Body of pancreas (tissue), 4 donors: ENCODE measurements around the gene FAM20C. TPM values are rescaled to one million over a fixed set of nuclear protein-coding genes. Genes with fewer than 3 reads are reported as not detected.
"Not testable (repeated sequence)": the region's sequence is repeated elsewhere in the genome, so short reads cannot be mapped to it uniquely, and the experiment has no call there.

ENCODE experiments used
- ATAC-seq: fragments of 150-250 bp; one replicate; pipeline ENCODE4 v1.9.1; 2016
- DNase-seq, 4 donors: peaks; one replicate each; pipeline ENCODE4 v3.0.0-alpha.2; 2019
- H3K27ac ChIP-seq, 4 donors: fragments of 200-600 bp; sonication (generic); 1 replicate in 3 of 4; 2 replicates in 1 of 4; pipeline versions ENCODE4 v1.5.1 to v1.6.1; 2016 to 2019; ENCODE audit warnings: mild to moderate bottlenecking in 1 of 4, mixed read lengths in 1 of 4, moderate library complexity in 1 of 4
- H3K27me3 ChIP-seq, 2 donors: fragments of 200-600 bp; sonication (generic); one replicate each; pipeline ENCODE4 v1.6.0; 2016; ENCODE audit warnings: mild to moderate bottlenecking in 1 of 2
- H3K36me3 ChIP-seq, 2 donors: fragments of 200-600 bp; sonication (generic); replicated peaks in 1 of 2; 2 replicates each; pipeline ENCODE4 v1.5.1; 2016; ENCODE audit warnings: low read depth in 2 of 2; ENCODE audit not compliant: insufficient read depth in 1 of 2
- H3K4me1 ChIP-seq: fragments of 200-600 bp; sonication (generic); one replicate; pipeline ENCODE4 v1.6.0; 2016
- H3K4me3 ChIP-seq, 2 donors: fragments of 200-600 bp; sonication (generic); 1 replicate in 1 of 2; 2 replicates in 1 of 2; pipeline ENCODE4 v1.5.1; 2016 to 2019
- H3K9me3 ChIP-seq, 3 donors: fragments of 200-600 bp; sonication (generic); 1 replicate in 2 of 3; 2 replicates in 1 of 3; pipeline ENCODE4 v1.5.1; 2016
- POLR2A ChIP-seq, 3 donors: fragments of 450-650 bp; IDR thresholded peaks; one replicate each; pipeline ENCODE4 v1.6.1; 2016; ENCODE audit warnings: antibody characterized with exemption in 3 of 3, mild to moderate bottlenecking in 2 of 3
- WGBS, 2 donors: methylation state at CpG; one replicate each; pipeline ENCODE4 v1.1.5; 2017; 5-methylcytosine and 5-hydroxymethylcytosine counted together
- intact Hi-C: fragments of 100-400 bp; cut with DNase I; formaldehyde crosslinking; loops from one replicate; pipeline ENCODE4 v1.15.1; 2023
- total RNA-seq, 2 donors: library from RNA; depleted of rRNA; stranded (reverse); fragments of >200 nt; gene quantifications; one replicate each; pipeline ENCODE4 v1.1.0, GENCODE V29; 2016
- TF ChIP-seq, protein P1 (sequence below), 7 experiments: fragments of 450-650 bp in 4 of 7; fragments of 200-600 bp in 3 of 7; sonication (generic) in 3 of 7; IDR thresholded peaks; one replicate each; pipeline ENCODE4 v1.5.1; 2016 to 2019; ENCODE audit warnings: antibody characterized with exemption in 7 of 7

FAM20C gene
- total RNA-seq, 2 donors from 2014 or later: 12.7 to 26.0 TPM

GRCh38 chr7:295155-296154 is 103.1 kb downstream of the FAM20C start:
- H3K4me1 ChIP-seq: peaks cover 5% of the 10 kb centered on the region
- intact Hi-C loops: loop anchor here (10.0 kb wide), 1 partner anchor 59 kb away; no protein-coding TSS in a partner anchor
- DNase-seq (no peak), ATAC-seq (no peak)
- H3K27ac ChIP-seq: no peak overlapping the region
- 78 to 80% methylated on average over 9 to 27 of the region's 27 CpGs for WGBS, 2 donors
- H3K27me3 ChIP-seq: peaks cover 0 to 18% of the 10 kb centered on the region in 2 donors
- TF ChIP-seq, protein P1, sequence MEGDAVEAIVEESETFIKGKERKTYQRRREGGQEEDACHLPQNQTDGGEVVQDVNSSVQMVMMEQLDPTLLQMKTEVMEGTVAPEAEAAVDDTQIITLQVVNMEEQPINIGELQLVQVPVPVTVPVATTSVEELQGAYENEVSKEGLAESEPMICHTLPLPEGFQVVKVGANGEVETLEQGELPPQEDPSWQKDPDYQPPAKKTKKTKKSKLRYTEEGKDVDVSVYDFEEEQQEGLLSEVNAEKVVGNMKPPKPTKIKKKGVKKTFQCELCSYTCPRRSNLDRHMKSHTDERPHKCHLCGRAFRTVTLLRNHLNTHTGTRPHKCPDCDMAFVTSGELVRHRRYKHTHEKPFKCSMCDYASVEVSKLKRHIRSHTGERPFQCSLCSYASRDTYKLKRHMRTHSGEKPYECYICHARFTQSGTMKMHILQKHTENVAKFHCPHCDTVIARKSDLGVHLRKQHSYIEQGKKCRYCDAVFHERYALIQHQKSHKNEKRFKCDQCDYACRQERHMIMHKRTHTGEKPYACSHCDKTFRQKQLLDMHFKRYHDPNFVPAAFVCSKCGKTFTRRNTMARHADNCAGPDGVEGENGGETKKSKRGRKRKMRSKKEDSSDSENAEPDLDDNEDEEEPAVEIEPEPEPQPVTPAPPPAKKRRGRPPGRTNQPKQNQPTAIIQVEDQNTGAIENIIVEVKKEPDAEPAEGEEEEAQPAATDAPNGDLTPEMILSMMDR (IDR thresholded peaks at IDR 0.05): no peak
- no peak for TF ChIP-seq POLR2A (IDR thresholded peaks at IDR 0.05)
- H3K9me3 ChIP-seq: no peaks in the 10 kb centered on the region
- no peaks in the 10 kb centered on the region for H3K36me3 ChIP-seq
- no peak overlapping the region for H3K4me3 ChIP-seq

DNA sequence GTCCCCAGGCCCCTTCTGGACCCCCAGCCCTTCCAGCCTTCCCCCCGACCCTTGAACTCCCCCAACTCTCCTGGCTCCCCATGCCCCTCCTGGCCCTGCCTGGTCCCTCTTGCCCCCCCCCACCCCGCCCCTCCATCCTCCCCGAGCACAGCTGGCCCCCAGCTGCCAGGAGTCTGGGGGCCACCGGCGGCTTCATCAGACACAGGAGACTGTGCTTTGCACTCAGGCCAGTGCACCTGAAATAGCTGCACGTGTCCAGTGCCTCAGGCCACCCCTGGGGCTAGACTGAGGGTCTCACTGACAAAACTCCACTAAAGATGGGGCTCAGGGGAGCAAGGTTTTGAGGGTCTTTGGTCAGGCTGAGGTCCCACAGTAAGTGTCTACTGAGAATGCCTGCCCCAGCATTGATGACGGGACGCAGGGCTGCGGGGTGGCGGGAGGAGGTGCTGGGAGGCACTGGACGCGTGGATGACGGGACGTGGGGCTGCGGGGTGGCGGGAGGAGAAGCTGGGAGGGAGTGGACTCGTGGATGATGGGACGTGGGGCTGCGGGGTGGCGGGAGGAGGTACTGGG is 104.1 kb downstream of the FAM20C start:
- Histone ChIP-seq H3K4me3 (no peak overlapping the region), H3K4me1 (no peaks in the 10 kb centered on the region), H3K36me3 (no peaks in the 10 kb centered on the region), H3K27ac (no peak overlapping the region), H3K27me3 (peaks cover 0 to 15% of the 10 kb centered on the region in 2 donors), H3K9me3 (no peaks in the 10 kb centered on the region)
- WGBS, 2 donors: 66 to 76% methylated on average over 15 to 17 of the region's 20 CpGs
- intact Hi-C loops: loop anchor here (10.0 kb wide), 1 partner anchor 58 kb away; no protein-coding TSS in a partner anchor
- ATAC-seq (no peak), DNase-seq (no peak)
- TF ChIP-seq POLR2A (IDR thresholded peaks at IDR 0.05): no peak
- TF ChIP-seq, protein P1 (IDR thresholded peaks at IDR 0.05): no peak

DNA sequence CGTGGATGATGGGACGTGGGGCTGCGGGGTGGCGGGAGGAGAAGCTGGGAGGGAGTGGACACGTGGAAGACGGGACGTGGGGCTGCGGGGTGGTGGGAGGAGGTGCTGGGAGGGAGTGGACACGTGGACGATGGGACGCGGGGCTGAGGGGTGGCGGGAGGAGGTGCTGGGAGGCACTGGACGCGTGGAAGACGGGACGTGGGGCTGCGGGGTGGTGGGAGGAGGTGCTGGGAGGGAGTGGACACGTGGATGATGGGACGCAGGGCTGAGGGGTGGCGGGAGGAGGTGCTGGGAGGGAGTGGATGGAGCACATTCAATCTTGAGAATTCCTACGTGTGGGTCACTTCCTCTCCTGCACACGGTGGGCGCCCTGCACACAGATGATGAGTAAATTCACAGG is 104.8 kb downstream of the FAM20C start:
- not testable (repeated sequence) for H3K36me3 ChIP-seq, H3K4me1 ChIP-seq, ATAC-seq, H3K27ac ChIP-seq, H3K4me3 ChIP-seq, DNase-seq, H3K9me3 ChIP-seq
- intact Hi-C loops: loop anchor here (10.0 kb wide), 1 partner anchor 58 kb away; no protein-coding TSS in a partner anchor
- H3K27me3 ChIP-seq: peaks cover 0 to 10% of the 10 kb centered on the region in 2 donors
- 57 to 81% methylated on average over 12 to 22 of the region's 24 CpGs for WGBS, 2 donors

GRCh38 chr7:297611-298374 is 105.4 kb downstream of the FAM20C start:
- DNase-seq (no peak), ATAC-seq (no peak)
- H3K36me3 ChIP-seq: no peaks in the 10 kb centered on the region
- intact Hi-C loops: loop anchor here (10.0 kb wide), 1 partner anchor 57 kb away; no protein-coding TSS in a partner anchor
- no peaks in the 10 kb centered on the region for H3K9me3 ChIP-seq
- no peak for TF ChIP-seq POLR2A (IDR thresholded peaks at IDR 0.05)
- TF ChIP-seq, protein P1 (IDR thresholded peaks at IDR 0.05): no peak
- H3K4me3 ChIP-seq: no peak overlapping the region
- H3K27ac ChIP-seq: no peak overlapping the region
- 75 to 77% methylated on average over 6 to 23 of the region's 24 CpGs for WGBS, 2 donors
- peaks cover 0 to 10% of the 10 kb centered on the region in 2 donors for H3K27me3 ChIP-seq
- H3K4me1 ChIP-seq: no peaks in the 10 kb centered on the region
